PC-3 (cell line): ENCODE data around the gene NOTO. TPM values are rescaled to one million over a fixed set of nuclear protein-coding genes. Genes with fewer than 3 reads are reported as not detected.
A peak's percentile ranks its signal among the peaks of the same experiment; 100 is the strongest.

Experiments used
- ATAC-seq: fragments of 200-7000 bp; cut with Tn5 transposase; 2 replicates; pipeline ENCODE4 v1.9.1; 2020; ENCODE audit warnings: mild to moderate bottlenecking, moderate library complexity
- BruUV-seq: library from RNA; stranded (reverse); fragments of 400-500 nt; replicated peaks from 2 replicates; lab custom pipeline; 2021; lab: Mats Ljungman, UMichigan
- CTCF ChIA-PET: fragments of 300-600 bp; sonication (Branson Sonifier 250); formaldehyde crosslinking; loops from one replicate; lab custom pipeline; 2022; ENCODE audit warnings: antibody characterized with exemption; lab: Charles Lee
- POLR2A ChIA-PET: fragments of 300-600 bp; sonication (Branson Sonifier 250); formaldehyde crosslinking; loops from one replicate; lab custom pipeline; 2022; ENCODE audit warnings: antibody characterized with exemption; ENCODE audit not compliant: unreplicated experiment; lab: Charles Lee
- DNase-seq: peaks from one replicate; pipeline ENCODE4 v3.0.0-alpha.2; 2015
- H2AFZ ChIP-seq: fragments of 300-600 bp; sonication (generic); 2 replicates; pipeline ENCODE4 v1.6.0; 2016; ENCODE audit warnings: antibody characterized with exemption, low read length
- H3F3A ChIP-seq: fragments of 300-600 bp; sonication (generic); one replicate; pipeline ENCODE4 v1.6.0; 2017; ENCODE audit warnings: antibody characterized with exemption, low read length, control low read depth, mild to moderate bottlenecking; ENCODE audit not compliant: unreplicated experiment
- H3K27ac ChIP-seq: fragments of 300-600 bp; sonication (generic); 2 replicates; pipeline ENCODE4 v1.5.1; 2016; ENCODE audit warnings: mild to moderate bottlenecking, low read length
- H3K27me3 ChIP-seq: fragments of 300-600 bp; sonication (generic); 2 replicates; pipeline ENCODE4 v1.6.1; 2016; ENCODE audit warnings: low read length, mixed read lengths
- H3K36me3 ChIP-seq: fragments of 300-600 bp; sonication (generic); 2 replicates; pipeline ENCODE4 v1.6.1; 2016; ENCODE audit warnings: low read depth, mixed run types, low read length, mixed read lengths
- H3K4me1 ChIP-seq: fragments of 300-600 bp; sonication (generic); 2 replicates; pipeline ENCODE4 v1.5.1; 2016; ENCODE audit warnings: low read length; ENCODE audit not compliant: insufficient read depth
- H3K4me2 ChIP-seq: fragments of 300-600 bp; sonication (generic); 2 replicates; pipeline ENCODE4 v1.6.0; 2016; ENCODE audit warnings: low read length
- H3K4me3 ChIP-seq: fragments of 300-600 bp; sonication (generic); 2 replicates; pipeline ENCODE4 v1.5.1; 2016; ENCODE audit warnings: mild to moderate bottlenecking, low read length, mixed read lengths
- H3K79me2 ChIP-seq: fragments of 300-600 bp; sonication (generic); 2 replicates; pipeline ENCODE4 v1.6.1; 2017; ENCODE audit warnings: low read length, mixed read lengths
- H3K9ac ChIP-seq: fragments of 300-600 bp; sonication (generic); 2 replicates; pipeline ENCODE4 v1.6.0; 2016; ENCODE audit warnings: mild to moderate bottlenecking, low read length
- H3K9me2 ChIP-seq: fragments of 300-600 bp; sonication (generic); replicated peaks from 2 replicates; pipeline ENCODE4 v1.6.1; 2016; ENCODE audit warnings: mixed run types, low read length, mixed read lengths
- H3K9me3 ChIP-seq: fragments of 300-600 bp; sonication (generic); 2 replicates; pipeline ENCODE4 v1.6.1; 2016; ENCODE audit warnings: low read length, mixed read lengths
- H4K20me1 ChIP-seq: fragments of 300-600 bp; sonication (generic); 2 replicates; pipeline ENCODE4 v1.6.1; 2016; ENCODE audit warnings: low read length, mixed read lengths
- CTCF ChIP-seq: fragments of 300-600 bp; sonication (generic); conservative IDR thresholded peaks from 2 replicates; pipeline ENCODE4 v1.5.1; 2017; ENCODE audit warnings: antibody characterized with exemption, low read depth, mild to moderate bottlenecking, low read length
- EZH2 ChIP-seq: fragments of 300-600 bp; sonication (generic); IDR thresholded peaks from one replicate; pipeline ENCODE4 v1.6.1; 2017; ENCODE audit warnings: antibody characterized with exemption, mild to moderate bottlenecking, low read length; ENCODE audit not compliant: unreplicated experiment
- EZH2phosphoT487 ChIP-seq: fragments of 300-600 bp; sonication (generic); IDR thresholded peaks from 2 replicates; pipeline ENCODE4 v1.6.1; 2018; ENCODE audit warnings: mild to moderate bottlenecking, antibody characterized with exemption, low read length, borderline replicate concordance
- intact Hi-C: fragments of 100-400 bp; cut with micrococcal nuclease; formaldehyde crosslinking; loops from 2 replicates; pipeline ENCODE4 v1.9.0; 2023
- total RNA-seq: library from RNA; depleted of rRNA; stranded (reverse); fragments of >200 nt; gene quantifications from 2 replicates; pipeline ENCODE4 v1.2.3, GENCODE V29; 2014

Gene NOTO
- total RNA-seq, 1 experiment from 2014 or later = 0.07 TPM

- BruUV-seq = no TSS peak
- no peaks in the 10 kb centered on the region for H3K27me3 ChIP-seq
- ChIA-PET CTCF (no interaction called here), POLR2A (no interaction called here)
- H3K4me2 ChIP-seq = no peak overlapping the region
- H3K4me3 ChIP-seq = no peak overlapping the region
- H2AFZ ChIP-seq = no peak overlapping the region
- TF ChIP-seq EZH2phosphoT487 (no peak), EZH2 (no peak), CTCF (no peak)
- no peaks in the 10 kb centered on the region for H3K79me2 ChIP-seq
- no peak for DNase-seq
- no peak for ATAC-seq
- intact Hi-C loops = no loop called here
- H3K9ac ChIP-seq = no peak overlapping the region
- H4K20me1 ChIP-seq = no peaks in the 10 kb centered on the region
- H3F3A ChIP-seq = no peaks in the 10 kb centered on the region
- no peak overlapping the region for H3K27ac ChIP-seq
- no peaks in the 10 kb centered on the region for H3K9me3 ChIP-seq
- no peaks in the 10 kb centered on the region for H3K9me2 ChIP-seq
- no peaks in the 10 kb centered on the region for H3K4me1 ChIP-seq
- H3K36me3 ChIP-seq = no peaks in the 10 kb centered on the region
Observed at GRCh38 chr2:73259276-73259675, 56.9 kb downstream of the NOTO start.

GRCh38 chr2:73259704-73260337 is 57.4 kb downstream of the NOTO start:
- no TSS peak for BruUV-seq
- H3K4me2 ChIP-seq = no peak overlapping the region
- DNase-seq (no peak), ATAC-seq (no peak)
- H3K9ac ChIP-seq = no peak overlapping the region
- ChIA-PET POLR2A (no interaction called here), CTCF (interaction anchor here (0.6 kb wide), 1 partner anchor 1450 kb away, joined by 4 read pairs; no protein-coding TSS in a partner anchor)
- H3K36me3 ChIP-seq = no peaks in the 10 kb centered on the region
- no peaks in the 10 kb centered on the region for H3K27me3 ChIP-seq
- no peak overlapping the region for H3K4me3 ChIP-seq
- no peak overlapping the region for H2AFZ ChIP-seq
- H3F3A ChIP-seq = no peaks in the 10 kb centered on the region
- H4K20me1 ChIP-seq = no peaks in the 10 kb centered on the region
- H3K79me2 ChIP-seq = no peaks in the 10 kb centered on the region
- H3K9me3 ChIP-seq = no peaks in the 10 kb centered on the region
- no peaks in the 10 kb centered on the region for H3K9me2 ChIP-seq
- intact Hi-C loops = no loop called here
- no peaks in the 10 kb centered on the region for H3K4me1 ChIP-seq
- no peak overlapping the region for H3K27ac ChIP-seq
- TF ChIP-seq CTCF = no peak
- no peak for TF ChIP-seq EZH2
- TF ChIP-seq EZH2phosphoT487 = no peak

GRCh38 chr2:73260338-73260984 is 58.1 kb downstream of the NOTO start:
- no peak overlapping the region for H3K4me2 ChIP-seq
- no peaks in the 10 kb centered on the region for H3K9me2 ChIP-seq
- CTCF ChIA-PET = interaction anchor here (0.6 kb wide), 1 partner anchor 1449 kb away, joined by 4 read pairs; no protein-coding TSS in a partner anchor
- H3K79me2 ChIP-seq = no peaks in the 10 kb centered on the region
- no peak overlapping the region for H3K9ac ChIP-seq
- no peak overlapping the region for H3K4me3 ChIP-seq
- BruUV-seq = no TSS peak
- H4K20me1 ChIP-seq = no peaks in the 10 kb centered on the region
- intact Hi-C loops = no loop called here
- no peak overlapping the region for H2AFZ ChIP-seq
- POLR2A ChIA-PET = no interaction called here
- H3F3A ChIP-seq = no peaks in the 10 kb centered on the region
- no peak overlapping the region for H3K27ac ChIP-seq
- TF ChIP-seq EZH2phosphoT487 = no peak
- peak; percentile 60 for TF ChIP-seq CTCF
- no peak for TF ChIP-seq EZH2
- ATAC-seq = peak; percentile 80
- no peaks in the 10 kb centered on the region for H3K4me1 ChIP-seq
- no peaks in the 10 kb centered on the region for H3K9me3 ChIP-seq
- no peaks in the 10 kb centered on the region for H3K36me3 ChIP-seq
- DNase-seq = peak; percentile 58
- H3K27me3 ChIP-seq = no peaks in the 10 kb centered on the region
